ENCODE results near the gene JTB.

DNA sequence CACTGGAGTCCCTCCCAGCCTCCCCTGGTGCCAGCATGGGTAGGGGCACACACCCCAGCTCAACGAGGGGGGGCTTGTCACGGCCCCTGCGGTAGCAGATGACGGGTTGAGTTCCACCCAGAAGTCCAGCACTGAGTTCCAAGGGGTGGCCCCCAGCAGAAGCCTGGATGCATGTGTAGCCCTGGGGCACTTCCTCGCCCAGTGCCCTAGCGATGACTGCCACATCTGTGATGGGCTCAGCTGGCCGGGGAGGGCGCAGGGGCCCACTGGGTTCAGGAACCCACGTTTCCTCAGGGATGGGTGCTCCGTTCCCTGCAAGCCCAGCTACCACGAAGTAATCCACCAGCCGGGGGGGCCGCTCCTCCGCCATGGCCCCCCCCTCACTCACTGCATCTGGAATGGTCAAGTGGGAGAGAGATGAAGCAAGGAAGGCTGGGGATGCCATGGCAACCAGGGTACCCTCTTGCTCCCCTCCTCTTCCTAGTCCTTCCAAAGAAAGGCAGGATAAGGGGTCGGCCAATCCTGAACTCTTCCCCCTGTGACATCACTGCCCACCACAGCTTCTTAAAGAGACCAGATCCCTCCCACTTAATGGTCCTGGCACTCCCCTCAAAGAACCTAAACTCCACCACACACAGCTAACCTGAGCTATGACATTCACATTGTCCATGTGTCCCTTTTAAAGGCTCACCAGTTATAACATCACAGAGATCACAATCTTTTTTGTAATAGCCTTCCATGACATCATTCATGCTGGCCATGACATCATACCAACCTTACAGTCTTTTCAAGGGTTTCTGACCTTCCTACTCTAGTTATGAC lies 33.3 kb downstream of the JTB start:
- TF ChIP-seq, protein P1, sequence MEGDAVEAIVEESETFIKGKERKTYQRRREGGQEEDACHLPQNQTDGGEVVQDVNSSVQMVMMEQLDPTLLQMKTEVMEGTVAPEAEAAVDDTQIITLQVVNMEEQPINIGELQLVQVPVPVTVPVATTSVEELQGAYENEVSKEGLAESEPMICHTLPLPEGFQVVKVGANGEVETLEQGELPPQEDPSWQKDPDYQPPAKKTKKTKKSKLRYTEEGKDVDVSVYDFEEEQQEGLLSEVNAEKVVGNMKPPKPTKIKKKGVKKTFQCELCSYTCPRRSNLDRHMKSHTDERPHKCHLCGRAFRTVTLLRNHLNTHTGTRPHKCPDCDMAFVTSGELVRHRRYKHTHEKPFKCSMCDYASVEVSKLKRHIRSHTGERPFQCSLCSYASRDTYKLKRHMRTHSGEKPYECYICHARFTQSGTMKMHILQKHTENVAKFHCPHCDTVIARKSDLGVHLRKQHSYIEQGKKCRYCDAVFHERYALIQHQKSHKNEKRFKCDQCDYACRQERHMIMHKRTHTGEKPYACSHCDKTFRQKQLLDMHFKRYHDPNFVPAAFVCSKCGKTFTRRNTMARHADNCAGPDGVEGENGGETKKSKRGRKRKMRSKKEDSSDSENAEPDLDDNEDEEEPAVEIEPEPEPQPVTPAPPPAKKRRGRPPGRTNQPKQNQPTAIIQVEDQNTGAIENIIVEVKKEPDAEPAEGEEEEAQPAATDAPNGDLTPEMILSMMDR (IDR thresholded peaks at IDR 0.05): no peak
- TF ChIP-seq EP300 (IDR thresholded peaks at IDR 0.05; ENCODE audit: low read depth) (no peak), POLR2A (IDR thresholded peaks at IDR 0.05) (no peak), POLR2AphosphoS5 (IDR thresholded peaks at IDR 0.05) (no peak)

Data from transverse colon (tissue), 4 donors.